ENCODE measurements around the gene RIN3.

- TF ChIP-seq CTCF (IDR thresholded peaks at IDR 0.05): no peak
- no peak for TF ChIP-seq POLR2A (IDR thresholded peaks at IDR 0.05)
Observed at GRCh38 chr14:92616178-92616577, 102.6 kb downstream of the RIN3 start.

Data from Peyer's patch (tissue), 4 donors.